ENCODE data around the gene MYT1.

DNA sequence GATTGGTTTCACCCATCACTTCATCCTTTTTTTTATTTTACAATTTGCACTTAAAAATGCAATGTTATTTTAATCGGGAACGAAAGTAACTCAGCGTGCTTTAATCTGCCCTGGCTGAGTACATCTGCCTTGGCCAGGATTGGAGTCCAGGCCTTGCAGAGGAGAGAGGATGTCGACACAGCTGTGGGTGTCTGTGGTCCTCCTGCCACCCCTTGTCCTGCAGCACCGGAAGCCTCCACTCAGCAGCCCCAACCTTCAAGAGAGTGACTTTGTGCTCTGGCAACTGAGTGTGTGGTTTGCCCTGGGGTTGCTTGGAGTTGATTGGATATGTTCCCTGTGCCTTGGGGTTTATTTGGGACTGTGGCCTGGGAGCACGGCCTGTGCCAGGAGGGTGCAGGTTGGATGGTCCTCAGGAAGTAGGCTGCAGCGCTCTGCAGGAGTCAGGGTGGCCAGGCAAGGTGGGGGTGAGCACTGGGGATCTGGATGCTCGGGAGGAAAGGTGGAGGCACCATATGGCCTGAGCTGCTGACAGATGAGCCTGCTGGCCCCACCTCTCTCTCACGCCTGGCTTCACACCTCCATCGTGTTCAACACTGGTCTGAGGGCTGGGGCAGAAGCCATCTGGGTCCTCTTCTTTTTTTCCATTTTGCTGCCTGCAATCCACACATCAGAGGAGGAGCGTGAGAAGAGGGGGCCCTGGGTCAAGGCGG is 4.3 kb downstream of the MYT1 start:
- TF ChIP-seq CTCF (IDR thresholded peaks at IDR 0.05): no peak
- TF ChIP-seq POLR2A (IDR thresholded peaks at IDR 0.05): no peak
